Stimulated activated CD4-positive, alpha-beta T cell treated with anti-CD3 and anti-CD28 coated beads, Interleukin-1b, Interleukin-23, amount 100 ng/mL, for 48 hours (primary cell): ENCODE results near the gene PRTFDC1.
A peak's percentile ranks its signal among the peaks of the same experiment; 100 is the strongest.
"Not testable (repeated sequence)": the region's sequence is repeated elsewhere in the genome, so short reads cannot be mapped to it uniquely, and the experiment has no call there.

Experiments used
- DNase-seq: peaks from one replicate; pipeline ENCODE4 v3.0.0-alpha.2; 2020

The PRTFDC1 gene

DNA sequence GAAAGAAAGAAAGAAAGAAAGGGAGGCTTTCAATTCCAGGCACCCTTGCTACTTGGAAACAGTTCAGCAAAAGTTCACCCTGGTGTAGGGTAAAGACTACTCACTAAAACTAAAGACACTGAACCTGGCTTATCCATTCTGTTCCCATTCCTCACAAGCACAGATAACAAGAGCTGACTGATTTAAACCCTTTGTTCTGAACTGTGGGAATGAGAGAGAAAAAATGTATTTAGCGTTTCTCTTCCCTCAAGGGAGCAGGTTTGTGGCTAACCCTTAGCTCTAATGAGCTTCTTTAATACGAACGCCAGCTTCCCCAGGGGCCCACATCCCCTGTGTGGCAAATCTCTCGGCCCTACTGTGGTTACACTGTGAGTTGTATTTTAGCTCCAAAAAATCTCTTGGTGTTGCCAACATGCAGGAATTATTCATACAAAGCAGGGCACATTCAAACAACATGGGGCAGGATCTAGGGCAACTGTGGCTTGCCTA is 23.3 kb downstream of the PRTFDC1 start:
- no peak for DNase-seq

DNA sequence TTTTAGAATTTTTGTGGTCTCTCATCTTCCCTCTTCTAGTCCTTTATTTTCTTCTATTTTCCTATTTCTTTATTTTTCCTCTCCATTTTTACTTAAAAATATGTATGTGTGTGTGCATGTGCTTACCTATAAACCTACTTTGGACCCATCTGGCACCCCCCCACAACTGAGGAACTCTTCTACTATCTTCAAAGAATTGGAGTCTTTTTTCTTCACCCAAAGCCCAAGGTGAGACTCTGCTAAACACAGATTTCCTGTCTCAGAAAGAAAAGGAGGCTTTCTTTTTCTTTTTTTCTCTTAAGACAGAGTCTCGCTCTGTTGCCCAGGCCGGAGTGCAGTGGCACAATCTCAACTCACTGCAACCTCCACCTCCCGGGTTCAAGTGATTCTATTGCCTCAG is 24.2 kb downstream of the PRTFDC1 start:
- no peak for DNase-seq

DNA sequence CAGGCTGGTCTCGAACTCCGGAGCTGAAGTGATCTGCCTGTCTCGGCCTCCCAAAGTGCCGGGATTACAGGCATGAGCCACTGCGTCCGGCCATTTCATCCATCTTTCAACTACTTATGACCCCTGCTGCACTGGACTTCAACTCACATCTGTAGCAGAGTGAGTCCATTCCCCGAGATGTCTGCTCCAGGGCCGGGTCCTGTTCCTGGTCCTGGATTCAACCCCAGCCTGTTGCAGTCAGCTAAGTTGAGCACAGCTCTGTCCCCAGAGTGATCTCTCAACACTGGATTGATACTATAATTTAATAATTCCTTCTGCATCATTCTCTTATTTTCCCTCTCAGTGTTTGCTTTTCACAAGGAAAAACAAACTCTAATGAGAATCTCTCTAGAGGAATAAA is 25.8 kb downstream of the PRTFDC1 start:
- no peak for DNase-seq

DNA sequence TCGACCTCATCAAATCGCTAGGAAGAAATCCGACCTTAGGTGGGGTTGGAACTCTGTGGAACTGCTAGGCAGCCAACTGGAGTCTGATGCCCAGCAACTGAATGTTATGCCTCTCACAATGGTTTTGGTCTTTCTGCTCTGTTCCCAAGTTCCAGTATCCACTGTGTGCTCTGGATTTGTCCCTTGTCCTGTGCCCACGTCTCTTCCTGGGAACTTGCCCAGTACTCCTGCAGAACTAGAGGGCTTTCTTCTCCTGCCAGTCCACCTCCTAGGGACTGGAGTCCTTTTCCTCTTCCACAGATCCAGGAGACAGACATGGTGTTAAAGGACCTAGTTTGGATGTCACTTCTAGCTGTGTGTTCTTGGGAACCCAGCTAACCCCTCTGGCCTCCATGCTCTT is 26.6 kb downstream of the PRTFDC1 start:
- DNase-seq = no peak

DNA sequence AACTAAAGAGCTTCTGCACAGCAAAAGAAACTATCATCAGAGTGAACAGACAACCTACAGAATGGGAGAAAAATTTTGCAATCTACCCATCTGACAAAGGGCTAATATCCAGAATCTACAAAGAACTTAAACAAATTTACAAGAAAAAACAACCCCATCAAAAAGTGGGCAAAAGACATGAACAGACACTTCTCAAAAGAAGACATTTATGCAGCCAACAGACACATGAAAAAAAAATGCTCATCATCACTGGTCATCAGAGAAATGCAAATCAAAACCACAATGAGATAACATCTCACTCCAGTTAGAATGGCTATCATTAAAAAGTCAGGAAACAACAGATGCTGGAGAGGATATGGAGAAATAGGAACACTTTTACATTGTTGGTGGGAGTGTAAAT is 27.9 kb downstream of the PRTFDC1 start:
- not testable (repeated sequence) for DNase-seq

DNA sequence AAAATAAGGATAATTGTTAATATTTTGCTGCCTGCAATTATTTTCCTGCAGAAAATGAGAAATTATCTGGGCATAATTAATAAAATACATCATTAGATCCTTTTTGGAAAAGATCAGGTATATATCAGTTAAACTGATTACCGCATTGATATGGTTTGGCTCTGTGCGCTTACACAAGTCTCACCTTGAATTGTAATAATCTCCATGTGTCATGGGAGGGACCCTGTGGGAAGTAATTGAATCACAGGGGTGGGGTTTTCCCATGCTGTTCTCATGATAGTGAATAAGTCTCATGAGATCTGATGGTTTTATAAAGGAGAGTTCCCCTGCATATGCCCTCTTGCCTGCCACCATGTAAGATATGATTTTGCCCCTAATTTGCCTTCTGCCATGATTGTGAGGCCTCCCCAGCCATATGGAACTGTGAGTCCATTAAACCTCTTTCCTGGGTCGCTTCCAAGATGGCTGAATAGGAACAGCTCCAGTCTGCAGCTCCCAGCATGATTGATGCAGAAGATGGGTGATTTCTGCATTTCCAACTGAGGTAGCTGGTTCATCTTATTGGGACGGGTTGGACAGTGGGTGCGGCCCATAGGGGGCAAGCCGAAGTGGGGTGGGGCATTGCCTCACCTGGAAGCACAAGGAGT is 30.1 kb downstream of the PRTFDC1 start:
- DNase-seq = peak; percentile 37

DNA sequence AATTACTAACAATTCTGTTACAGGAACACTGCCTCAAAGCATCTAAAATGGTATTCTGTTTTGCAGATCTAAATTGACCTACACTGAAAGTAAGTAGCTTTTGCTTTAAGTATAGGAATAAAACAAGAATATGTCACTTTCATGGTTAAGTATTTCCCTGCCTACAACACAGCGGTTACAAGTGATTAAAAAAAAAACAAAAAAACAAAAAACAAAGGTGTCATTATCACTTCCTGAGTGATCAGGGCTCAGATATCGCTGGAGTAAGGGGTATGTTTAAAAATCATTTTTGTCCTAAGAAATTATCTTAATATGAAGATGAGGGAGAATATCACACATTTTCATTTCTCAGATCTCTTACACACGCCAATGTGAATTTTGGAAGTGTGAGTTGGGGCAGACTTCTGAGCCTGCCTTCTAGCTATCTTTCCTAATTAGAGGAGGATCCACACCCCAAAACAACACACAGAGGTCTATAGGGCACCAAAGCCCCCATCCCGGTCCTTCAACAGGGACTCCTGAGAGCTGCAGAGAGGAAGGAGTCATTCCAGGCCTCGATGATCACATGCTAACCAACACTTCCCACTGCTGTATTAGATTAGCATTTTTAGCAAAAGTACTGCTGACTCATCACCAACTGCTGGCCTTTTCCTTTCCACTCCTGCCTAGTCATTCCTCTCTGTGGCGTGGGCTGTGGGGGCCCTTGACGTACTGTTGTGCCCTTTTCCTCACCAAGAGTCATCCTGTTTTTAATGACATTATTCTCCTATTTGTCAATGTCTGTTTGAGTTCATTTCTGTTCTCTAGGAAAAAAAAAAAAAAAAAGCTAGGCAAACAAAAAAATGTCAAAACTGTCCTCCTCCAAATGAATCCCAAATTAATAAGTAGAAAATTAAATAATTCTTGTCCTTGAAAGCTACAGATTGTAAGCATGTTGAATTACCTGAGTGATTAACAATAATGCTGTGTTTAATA is 31.2 kb downstream of the PRTFDC1 start:
- peak; percentile 82 for DNase-seq

DNA sequence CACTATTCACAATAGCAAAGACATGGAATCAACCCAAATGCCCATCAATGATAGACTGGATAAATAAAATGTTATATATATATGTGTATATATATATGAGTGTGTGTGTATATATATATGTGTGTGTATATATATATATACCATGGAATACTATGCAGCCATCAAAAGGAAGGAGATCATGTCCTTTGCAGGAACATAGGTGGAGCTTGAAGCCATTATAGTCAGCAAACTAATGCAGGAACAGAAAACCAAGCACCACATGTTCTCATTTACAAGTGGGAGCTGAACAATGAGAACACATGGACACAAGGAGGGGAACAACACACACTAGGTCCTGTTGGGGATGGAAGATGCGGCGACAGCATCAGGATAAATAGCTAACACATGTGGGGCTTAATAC is 32.2 kb downstream of the PRTFDC1 start:
- not testable (repeated sequence) for DNase-seq

DNA sequence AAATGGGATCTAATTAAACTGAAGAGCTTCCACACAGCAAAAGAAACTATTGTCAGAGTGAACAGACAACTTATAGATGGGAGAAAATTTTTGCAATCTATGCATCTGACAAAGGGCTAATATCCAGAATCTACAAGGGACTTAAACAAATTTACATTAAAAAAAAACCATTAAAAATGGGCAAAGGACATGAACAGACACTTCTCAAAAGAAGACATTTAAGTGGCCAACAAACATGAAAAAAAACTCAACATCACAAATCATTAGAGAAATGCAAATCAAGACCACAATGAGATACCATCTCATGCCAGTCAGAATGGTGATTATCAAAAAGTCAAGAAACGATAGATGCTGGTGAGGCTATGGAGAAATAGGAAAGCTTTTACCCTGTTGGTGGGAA is 32.8 kb downstream of the PRTFDC1 start:
- not testable (repeated sequence) for DNase-seq

DNA sequence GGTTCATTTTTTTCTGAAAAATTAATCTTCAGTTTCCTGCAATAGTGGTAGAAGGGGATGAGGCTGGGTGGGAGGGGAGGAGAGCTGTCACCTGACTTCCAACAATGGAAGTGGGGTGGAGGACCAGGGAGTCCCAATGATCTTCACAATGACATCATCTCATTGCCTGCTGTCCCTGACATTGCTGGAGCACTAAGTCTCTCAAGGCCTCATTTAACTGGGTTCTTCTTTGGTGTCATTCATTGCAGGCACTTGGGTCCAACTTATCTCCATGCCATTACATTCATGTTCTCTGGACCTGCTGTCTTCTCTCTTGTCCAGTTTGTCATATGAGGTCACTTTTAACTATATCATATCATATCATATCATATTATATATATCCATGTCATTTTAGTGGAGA is 34.4 kb downstream of the PRTFDC1 start:
- no peak for DNase-seq

DNA sequence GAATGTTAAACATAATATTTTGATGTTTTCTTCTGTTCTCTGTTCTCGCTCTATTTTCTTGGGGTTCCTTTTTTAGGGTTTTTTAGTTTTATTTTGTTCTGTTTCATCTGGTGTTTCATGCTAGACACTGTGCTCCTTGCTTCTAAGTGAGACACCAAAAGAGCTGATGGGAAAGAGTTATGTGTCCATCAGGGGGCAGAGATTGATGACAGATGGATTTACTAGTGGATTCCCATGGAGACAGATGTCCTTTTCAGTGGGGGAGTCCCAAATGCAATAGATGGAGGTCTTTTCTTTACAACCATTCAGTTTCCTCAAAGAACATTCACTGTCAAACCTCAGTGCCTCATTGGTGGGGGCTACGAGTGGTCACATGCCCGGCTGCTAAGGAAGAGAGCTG is 34.9 kb downstream of the PRTFDC1 start:
- DNase-seq = no peak

DNA sequence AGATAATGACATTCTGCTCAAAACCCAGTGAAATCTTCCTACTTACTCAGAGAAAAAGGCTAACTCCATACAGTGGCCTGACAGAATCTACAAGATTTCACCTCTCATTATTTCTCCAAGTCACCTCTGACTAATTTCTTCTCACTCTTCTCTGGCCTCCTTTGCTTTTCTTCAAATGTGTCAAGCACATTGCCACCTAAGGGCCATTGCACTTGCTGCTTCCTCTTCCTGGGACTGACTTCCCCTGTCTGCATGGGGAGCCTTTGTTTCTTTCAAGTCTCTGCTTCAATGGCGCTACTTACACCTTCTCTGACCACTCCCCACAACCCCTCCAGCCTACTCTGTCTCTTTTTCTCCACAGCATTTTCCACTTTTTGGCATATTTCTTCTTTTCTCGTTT is 36.0 kb downstream of the PRTFDC1 start:
- DNase-seq = no peak

DNA sequence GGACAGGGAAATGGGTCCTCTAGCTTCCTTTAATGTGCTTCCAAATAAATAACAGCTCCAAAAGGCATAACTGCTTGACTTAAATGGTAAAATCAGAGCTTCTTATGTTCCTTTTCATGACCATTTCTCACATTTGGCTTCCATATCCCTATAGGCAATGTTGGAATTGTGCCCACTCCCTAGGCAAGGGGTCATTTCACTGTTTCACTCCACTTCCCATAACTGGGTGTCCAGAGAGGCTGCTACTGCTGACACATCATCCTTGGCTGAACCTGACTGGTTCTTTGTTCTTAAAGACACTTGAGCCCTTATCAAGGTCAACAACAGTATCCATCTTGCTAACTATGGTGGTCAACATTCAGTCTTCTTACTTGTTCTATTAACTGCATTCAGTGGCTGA is 37.1 kb downstream of the PRTFDC1 start:
- no peak for DNase-seq

DNA sequence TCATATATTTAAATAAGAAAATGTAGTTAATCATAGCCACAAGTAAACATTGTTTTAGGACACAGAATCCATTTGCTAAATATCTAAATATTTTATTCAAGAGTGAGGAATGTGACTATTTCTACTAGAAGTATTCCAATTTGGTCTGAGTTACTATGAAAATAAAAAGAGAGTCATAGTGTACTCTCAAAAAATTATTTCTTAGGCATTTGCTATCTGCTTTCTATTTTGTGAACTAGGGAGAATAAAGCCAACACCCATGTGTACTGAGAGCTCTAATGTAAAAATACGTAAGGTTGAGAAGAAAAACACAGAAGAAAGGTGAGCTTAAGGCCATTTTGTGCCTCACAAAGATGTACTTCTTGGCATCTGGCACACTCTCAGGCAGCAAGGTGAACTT is 38.3 kb downstream of the PRTFDC1 start:
- no peak for DNase-seq

DNA sequence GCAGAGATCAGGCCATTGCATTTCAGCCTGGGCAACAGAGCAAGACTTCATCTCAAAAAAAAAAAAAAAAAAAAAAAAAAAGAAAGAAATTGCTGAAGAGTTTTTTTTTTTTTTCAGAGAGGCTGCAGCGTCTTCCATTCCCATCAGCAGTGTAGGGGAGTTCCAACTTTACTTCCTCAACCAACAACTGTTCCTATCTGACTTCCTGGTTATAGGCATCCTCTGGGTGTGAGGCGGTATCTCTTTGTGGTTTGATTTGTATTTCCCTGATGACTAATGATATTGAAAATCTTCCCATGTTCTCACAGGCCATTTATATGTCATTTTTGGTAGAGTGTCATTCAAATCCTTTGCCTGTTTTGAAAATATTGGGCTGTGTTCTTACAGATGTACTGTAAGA is 40.2 kb downstream of the PRTFDC1 start:
- no peak for DNase-seq

DNA sequence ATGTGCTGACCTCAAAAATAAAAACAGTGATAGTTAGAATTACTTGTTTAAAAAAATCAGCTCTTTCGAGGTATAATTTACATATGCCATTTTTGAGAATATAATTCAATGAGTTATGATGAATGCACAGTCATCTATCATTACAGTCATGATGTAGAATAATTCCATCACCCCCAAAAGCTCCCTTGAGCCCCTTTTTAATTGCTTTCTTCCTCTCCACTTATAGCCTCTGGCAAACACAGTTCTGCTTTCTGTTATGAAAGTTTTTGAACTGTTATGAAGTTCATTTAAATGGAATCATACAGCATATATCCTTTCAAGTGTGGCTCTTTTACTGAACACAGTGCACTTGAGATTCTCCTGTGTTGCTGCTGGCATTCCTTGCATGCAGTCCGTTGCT is 41.4 kb downstream of the PRTFDC1 start:
- DNase-seq = no peak

DNA sequence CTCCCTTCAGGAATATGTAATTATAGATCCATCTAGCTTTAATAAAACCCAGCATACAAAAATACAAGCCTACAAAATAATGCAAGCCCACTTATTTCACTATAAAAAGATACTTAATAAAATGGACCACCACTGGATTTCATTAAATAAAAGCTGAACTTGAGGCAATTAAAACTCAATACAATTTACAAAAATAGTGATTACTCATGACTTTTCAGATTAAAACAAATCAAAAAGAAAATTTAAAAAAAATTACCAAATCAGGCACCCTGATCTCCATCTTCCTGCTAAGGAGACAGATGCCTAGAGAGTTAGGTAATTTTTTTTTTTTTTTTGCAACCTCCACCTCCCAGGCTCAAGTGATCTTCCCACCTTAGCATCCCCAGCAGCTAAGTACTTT is 41.8 kb downstream of the PRTFDC1 start:
- no peak for DNase-seq

DNA sequence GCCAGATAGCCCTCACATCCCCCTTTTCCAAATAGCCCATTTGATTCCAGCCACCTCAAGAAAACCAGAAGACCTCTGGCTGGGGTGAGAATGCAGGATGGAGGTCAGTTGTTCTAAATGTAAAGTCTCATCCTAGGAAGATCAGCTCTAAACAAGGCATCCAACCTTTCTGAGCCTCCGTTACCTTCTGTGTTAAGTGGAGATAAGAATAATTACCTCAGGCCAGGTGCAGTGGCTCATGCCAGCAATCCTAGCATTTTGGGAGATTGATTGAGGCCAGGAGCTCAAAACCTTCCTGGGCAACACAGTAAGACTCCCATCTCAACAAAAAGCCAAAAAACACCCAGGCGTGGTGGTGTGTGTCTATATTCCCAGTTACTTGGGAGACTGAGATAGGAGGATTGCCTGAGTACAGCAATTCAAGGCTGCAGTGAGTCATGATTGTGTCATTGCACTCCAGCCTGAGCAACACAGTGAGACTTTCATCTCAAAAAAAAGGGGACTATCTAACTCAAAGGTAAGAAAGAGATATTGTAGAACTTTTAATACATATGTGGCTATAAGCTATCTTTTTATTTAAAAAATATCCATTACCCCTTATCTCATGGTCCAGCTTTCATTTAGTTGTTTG is 43.5 kb downstream of the PRTFDC1 start:
- peak; percentile 16 for DNase-seq

DNA sequence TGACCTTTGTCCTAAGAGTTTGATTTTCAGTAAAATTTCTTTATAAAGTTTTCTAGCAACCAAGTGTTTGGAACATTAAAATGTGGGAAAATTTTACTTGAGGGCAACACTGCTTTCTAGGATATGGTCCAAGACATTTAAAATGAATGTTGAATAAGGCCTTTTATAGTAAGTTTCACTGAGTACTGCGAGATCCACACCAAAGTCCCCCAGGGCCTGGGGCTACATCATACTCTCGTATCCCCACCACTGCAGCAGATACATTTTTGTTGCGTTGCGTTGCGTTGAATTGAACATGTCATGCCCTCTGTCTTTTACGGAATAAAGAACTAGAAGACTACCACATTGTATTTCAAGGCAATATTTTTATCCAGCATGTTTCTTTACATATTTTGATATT is 44.5 kb downstream of the PRTFDC1 start:
- no peak for DNase-seq

DNA sequence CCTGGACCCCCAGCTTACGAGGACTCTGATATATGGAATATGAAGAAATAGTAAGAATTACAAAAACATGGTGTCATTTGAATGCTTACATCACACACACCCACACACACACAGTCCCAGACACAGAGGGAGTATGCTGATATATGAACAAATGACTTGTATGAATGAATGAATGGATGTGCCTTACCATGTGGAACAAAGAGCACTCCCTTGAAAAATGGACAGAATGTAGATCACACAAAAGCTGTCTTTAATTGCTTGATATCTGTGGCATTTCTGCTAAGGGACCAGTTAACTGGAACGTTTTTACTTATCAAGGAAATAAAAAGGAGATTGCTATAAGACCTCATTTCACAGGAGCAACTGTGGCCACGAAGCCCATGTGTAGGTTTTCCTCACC is 46.0 kb downstream of the PRTFDC1 start:
- DNase-seq = no peak

DNA sequence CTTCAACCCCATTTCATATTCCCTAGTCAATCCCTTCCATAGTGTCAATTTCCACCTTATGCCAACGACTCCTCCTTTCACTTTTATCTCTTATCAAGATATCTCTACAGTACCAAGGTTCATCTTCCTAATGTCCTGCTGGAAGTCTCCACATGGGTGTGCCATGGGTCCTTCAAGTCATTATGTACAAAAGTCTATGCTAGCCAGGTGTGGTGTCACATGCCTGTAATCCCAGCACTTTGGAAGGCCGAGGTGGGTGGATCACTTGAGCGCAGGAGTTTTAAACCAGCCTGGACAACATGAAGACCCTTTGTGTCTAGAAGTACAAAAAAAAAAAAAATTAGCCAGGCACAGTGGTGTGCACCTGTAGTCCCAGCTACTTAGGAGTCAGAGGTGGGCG is 47.6 kb downstream of the PRTFDC1 start:
- no peak for DNase-seq

DNA sequence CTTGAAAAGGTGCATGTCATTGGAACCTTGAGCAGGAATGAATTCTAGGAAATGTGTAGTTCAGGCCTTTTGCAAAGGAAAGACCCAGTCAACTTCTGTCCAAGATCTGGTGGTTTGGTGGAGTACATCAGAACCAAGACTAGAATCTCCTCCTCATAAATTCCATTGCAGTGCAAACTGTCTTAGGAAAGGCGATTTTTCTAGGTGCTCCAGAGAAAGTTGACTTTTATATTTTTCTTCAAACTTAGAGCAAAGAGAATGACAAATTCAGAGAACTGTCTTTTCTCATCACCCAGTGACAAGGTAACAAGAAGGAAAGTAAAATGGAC is 50.0 kb downstream of the PRTFDC1 start:
- no peak for DNase-seq

DNA sequence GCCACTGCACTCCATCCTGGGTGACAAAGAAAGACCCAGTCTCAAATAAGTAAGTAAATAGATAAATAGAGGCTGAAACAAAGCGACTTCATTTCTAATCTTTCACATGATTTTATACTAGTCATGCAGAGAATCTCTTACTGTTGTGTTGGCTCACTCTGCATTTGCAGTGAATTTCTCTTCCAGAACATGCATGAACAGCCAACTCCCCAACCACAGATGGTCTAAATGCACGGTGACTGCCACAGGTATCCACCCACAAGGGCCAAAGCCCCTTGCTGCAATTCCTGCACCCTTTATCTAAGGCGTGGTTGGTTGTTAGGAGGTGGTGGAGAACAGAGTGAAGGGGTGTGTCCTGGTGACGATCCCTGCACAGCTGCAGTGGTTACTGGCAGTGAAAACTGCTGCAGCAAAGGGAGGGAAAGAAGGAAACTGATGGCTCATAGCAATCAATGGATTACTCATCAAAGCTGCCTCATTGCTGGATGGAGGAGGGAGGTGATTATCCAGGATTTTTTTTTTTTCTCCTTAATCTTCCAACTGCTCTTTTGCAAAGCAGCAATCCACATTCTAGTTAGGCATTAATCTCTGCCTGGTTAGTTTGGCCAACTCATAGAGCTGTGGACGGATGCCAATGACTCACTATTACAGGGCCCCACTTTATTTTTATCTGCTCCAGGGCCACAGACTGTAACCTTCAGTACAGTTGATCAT is 50.6 kb downstream of the PRTFDC1 start:
- DNase-seq = peak; percentile 12
